GM23338 (cell line): ENCODE data around the gene FTO. TPM values are rescaled to one million over a fixed set of nuclear protein-coding genes. Genes with fewer than 3 reads are reported as not detected.
A peak's percentile ranks its signal among the peaks of the same experiment; 100 is the strongest.
"Not testable (repeated sequence)": the region's sequence is repeated elsewhere in the genome, so short reads cannot be mapped to it uniquely, and the experiment has no call there.

Experiments
- ATAC-seq: fragments of 200-7000 bp; cut with Tn5 transposase; 3 replicates; pipeline ENCODE4 v1.9.1; 2020
- DNase-seq: peaks from one replicate; pipeline ENCODE4 v3.0.0-alpha.2; 2015; ENCODE audit warnings: low spot score
- H2AFZ ChIP-seq: fragments of 200-600 bp; sonication (generic); 2 replicates; pipeline ENCODE4 v1.8.0; 2016; ENCODE audit warnings: antibody characterized with exemption, mild to moderate bottlenecking, moderate library complexity
- H3F3A ChIP-seq: fragments of 200-600 bp; sonication (generic); replicated peaks from 2 replicates; pipeline ENCODE4 v1.8.0; 2017; ENCODE audit warnings: antibody characterized with exemption, mixed run types, low read depth
- H3K27ac ChIP-seq: fragments of 200-600 bp; sonication (generic); 2 replicates; pipeline ENCODE4 v1.6.1; 2016; ENCODE audit warnings: low read depth
- H3K27me3 ChIP-seq: fragments of 200-600 bp; sonication (generic); 2 replicates; pipeline ENCODE4 v1.8.0; 2016; ENCODE audit warnings: mild to moderate bottlenecking, mixed run types, moderate library complexity; ENCODE audit not compliant: insufficient read depth
- H3K36me3 ChIP-seq: fragments of 200-600 bp; sonication (generic); 2 replicates; pipeline ENCODE4 v1.8.0; 2016; ENCODE audit warnings: mild to moderate bottlenecking; ENCODE audit not compliant: insufficient read depth
- H3K4me1 ChIP-seq: fragments of 200-600 bp; sonication (generic); 2 replicates; pipeline ENCODE4 v1.8.0; 2016; ENCODE audit warnings: mild to moderate bottlenecking, moderate library complexity; ENCODE audit not compliant: insufficient read depth
- H3K4me2 ChIP-seq: fragments of 200-600 bp; sonication (generic); 2 replicates; pipeline ENCODE4 v1.7.1; 2017; ENCODE audit warnings: mixed run types
- H3K4me3 ChIP-seq: fragments of 200-600 bp; sonication (generic); 2 replicates; pipeline ENCODE4 v1.6.1; 2016; ENCODE audit warnings: mixed run types
- H3K79me2 ChIP-seq: fragments of 200-600 bp; sonication (generic); replicated peaks from 2 replicates; pipeline ENCODE4 v1.8.0; 2017; ENCODE audit warnings: mild to moderate bottlenecking; ENCODE audit not compliant: insufficient read depth
- H3K9me2 ChIP-seq: fragments of 200-600 bp; sonication (generic); 2 replicates; pipeline ENCODE4 v1.8.0; 2017; ENCODE audit not compliant: insufficient read depth
- H4K20me1 ChIP-seq: fragments of 200-600 bp; sonication (generic); replicated peaks from 2 replicates; pipeline ENCODE4 v1.8.0; 2017; ENCODE audit warnings: mild to moderate bottlenecking; ENCODE audit not compliant: insufficient read depth
- H3K27ac Mint-ChIP-seq: 2 replicates; pipeline ENCODE4 v1.8.0; 2020; ENCODE audit warnings: inconsistent platforms, mild to moderate bottlenecking, moderate library complexity, mixed read lengths
- H3K27me3 Mint-ChIP-seq: 3 replicates; pipeline ENCODE4 v1.8.0; 2022; ENCODE audit warnings: low read depth, mild to moderate bottlenecking, moderate library complexity, mixed read lengths, inconsistent platforms; ENCODE audit not compliant: insufficient read depth, poor library complexity
- H3K36me3 Mint-ChIP-seq: 3 replicates; pipeline ENCODE4 v1.8.0; 2021; ENCODE audit warnings: low read depth, mild to moderate bottlenecking, inconsistent platforms, moderate library complexity, mixed read lengths
- H3K4me1 Mint-ChIP-seq: 3 replicates; pipeline ENCODE4 v1.8.0; 2020; ENCODE audit warnings: mild to moderate bottlenecking, inconsistent platforms, mixed read lengths
- H3K4me3 Mint-ChIP-seq: 3 replicates; pipeline ENCODE4 v1.8.0; 2021; ENCODE audit warnings: moderate library complexity, mild to moderate bottlenecking, inconsistent platforms, mixed read lengths
- H3K9me3 Mint-ChIP-seq: 3 replicates; pipeline ENCODE4 v1.8.0; 2020; ENCODE audit warnings: moderate library complexity, mild to moderate bottlenecking, inconsistent platforms, mixed read lengths
- NANOG ChIP-seq: IDR thresholded peaks from 2 replicates; pipeline ENCODE4 v1.6.1; 2016; ENCODE audit warnings: antibody characterized with exemption, borderline replicate concordance
- POLR2AphosphoS5 ChIP-seq: IDR thresholded peaks from 2 replicates; pipeline ENCODE4 v1.6.1; 2016; ENCODE audit warnings: antibody characterized with exemption, low read depth
- ZNF462 ChIP-seq: fragments of 250-450 bp; sonication (Bioruptor Pico); IDR thresholded peaks from 2 replicates; pipeline ENCODE4 v1.5.0; 2020; ENCODE audit warnings: mild to moderate bottlenecking, moderate library complexity
- polyA plus RNA-seq: library from polyadenylated mRNA; unstranded; fragments of >200 nt; fragmentation: Nextera tagmentation; extraction: Ambion mirVana; gene quantifications from 2 replicates; pipeline ENCODE4 v1.2.1, GENCODE V29; 2016
- total RNA-seq: library from RNA; depleted of rRNA; stranded (reverse); fragments of >200 nt; shearing (Covaris generic); gene quantifications from 2 replicates; pipeline ENCODE4 v1.2.3, GENCODE V29; 2014

The FTO gene
- total and polyA plus RNA-seq, 2 experiments from 2014 or later = 17.7 to 69.6 TPM

GRCh38 chr16:53888222-53888621 is 184.3 kb downstream of the FTO start:
- H3K4me1 Mint-ChIP-seq = peaks cover 11% of the 10 kb centered on the region
- no peaks in the 10 kb centered on the region for H3K36me3 ChIP-seq

GRCh38 chr16:53890877-53891276 is 186.9 kb downstream of the FTO start:
- H3K36me3 ChIP-seq, H3K4me1 ChIP-seq, H3K27ac ChIP-seq, DNase-seq, ATAC-seq, H3F3A ChIP-seq, H2AFZ ChIP-seq, H3K27me3 ChIP-seq, H3K27ac Mint-ChIP-seq, H4K20me1 ChIP-seq, H3K9me2 ChIP-seq, H3K4me3 Mint-ChIP-seq, H3K79me2 ChIP-seq, H3K36me3 Mint-ChIP-seq, H3K27me3 Mint-ChIP-seq, H3K4me3 ChIP-seq, H3K9me3 Mint-ChIP-seq: not testable (repeated sequence)
- peaks cover 19% of the 10 kb centered on the region for H3K4me1 Mint-ChIP-seq
- 0 out of 2 replicates have a peak overlapping the region, but pooled peaks have one; percentile 20 for H3K4me2 ChIP-seq

More at GRCh38 chr16:53888222-53888621, 184.3 kb downstream of the FTO start:
- H3K4me3 ChIP-seq = no peak overlapping the region
- no peaks in the 10 kb centered on the region for H3K9me3 Mint-ChIP-seq
- no peaks in the 10 kb centered on the region for H3K27me3 ChIP-seq
- peaks cover 2% of the 10 kb centered on the region; the same call in 2 of the 3 replicates for H3K36me3 Mint-ChIP-seq
- no peak overlapping the region for H3K4me3 Mint-ChIP-seq
- no peak overlapping the region for H3K27ac Mint-ChIP-seq
- H2AFZ ChIP-seq = no peak overlapping the region
- no peaks in the 10 kb centered on the region for H3K79me2 ChIP-seq
- H3K4me2 ChIP-seq = no peak overlapping the region
- H3K9me2 ChIP-seq = no peaks in the 10 kb centered on the region
- H3K27me3 Mint-ChIP-seq = peaks cover 2% of the 10 kb centered on the region
- peaks cover 7% of the 10 kb centered on the region; the same call in 1 of the 2 replicates for H3K4me1 ChIP-seq
- TF ChIP-seq POLR2AphosphoS5 (no peak), ZNF462 (CRISPR knock-in tag) (no peak), NANOG (no peak)
- no peak overlapping the region for H3K27ac ChIP-seq
- no peaks in the 10 kb centered on the region for H3F3A ChIP-seq
- DNase-seq = no peak
- ATAC-seq = no peak
- H4K20me1 ChIP-seq = no peaks in the 10 kb centered on the region
